ENCODE measurements around the gene FOXK1. TPM values are rescaled to one million over a fixed set of nuclear protein-coding genes. Genes with fewer than 3 reads are reported as not detected.
"Not testable (repeated sequence)": the region's sequence is repeated elsewhere in the genome, so short reads cannot be mapped to it uniquely, and the experiment has no call there.

Gene FOXK1
- total RNA-seq, 2 donors from 2014 or later, result 32.3 to 32.5 TPM

GRCh38 chr7:4683043-4683883 is 1.2 kb downstream of the FOXK1 start:
- Mint-ChIP-seq H3K9me3 (no peaks in the 10 kb centered on the region), H3K36me3 (ENCODE audit: low read depth) (peaks cover 50% of the 10 kb centered on the region), H3K4me1 (peaks cover 13% of the 10 kb centered on the region), H3K27ac (peak overlapping the region; percentile 92), H3K27me3 (no peaks in the 10 kb centered on the region), H3K4me3 (peak overlapping the region; percentile 88)
- ATAC-seq (replicated peaks), result peak; percentile 4

GRCh38 chr7:4683884-4684565 is 1.9 kb downstream of the FOXK1 start:
- Mint-ChIP-seq H3K4me3 (peak overlapping the region; percentile 88), H3K36me3 (ENCODE audit: low read depth) (peaks cover 50% of the 10 kb centered on the region), H3K27me3 (no peaks in the 10 kb centered on the region), H3K9me3 (no peaks in the 10 kb centered on the region), H3K27ac (peak overlapping the region; percentile 92), H3K4me1 (peaks cover 13% of the 10 kb centered on the region)
- ATAC-seq (replicated peaks), result peak; percentile 83

GRCh38 chr7:4684846-4685245 is 2.8 kb downstream of the FOXK1 start:
- Mint-ChIP-seq H3K9me3 (no peaks in the 10 kb centered on the region), H3K4me1 (peaks cover 21% of the 10 kb centered on the region), H3K27me3 (no peaks in the 10 kb centered on the region), H3K27ac (peak overlapping the region; percentile 92), H3K36me3 (ENCODE audit: low read depth) (peaks cover 59% of the 10 kb centered on the region), H3K4me3 (peak overlapping the region; percentile 88)
- ATAC-seq (replicated peaks), result no peak

GRCh38 chr7:4685676-4686075 is 3.6 kb downstream of the FOXK1 start:
- not testable (repeated sequence) for H3K27ac Mint-ChIP-seq; H3K4me3 Mint-ChIP-seq; H3K27me3 Mint-ChIP-seq; ATAC-seq (replicated peaks); H3K9me3 Mint-ChIP-seq
- H3K4me1 Mint-ChIP-seq, result peaks cover 27% of the 10 kb centered on the region
- peaks cover 64% of the 10 kb centered on the region for H3K36me3 Mint-ChIP-seq (ENCODE audit: low read depth)

GRCh38 chr7:4687956-4688355 is 5.9 kb downstream of the FOXK1 start:
- H3K36me3 Mint-ChIP-seq (ENCODE audit: low read depth), result peaks cover 58% of the 10 kb centered on the region
- H3K27me3 Mint-ChIP-seq, result no peaks in the 10 kb centered on the region
- no peak for ATAC-seq (replicated peaks)
- no peak overlapping the region for H3K27ac Mint-ChIP-seq
- no peaks in the 10 kb centered on the region for H3K9me3 Mint-ChIP-seq
- no peak overlapping the region for H3K4me3 Mint-ChIP-seq
- H3K4me1 Mint-ChIP-seq, result peaks cover 32% of the 10 kb centered on the region

- Mint-ChIP-seq H3K9me3 (no peaks in the 10 kb centered on the region), H3K36me3 (ENCODE audit: low read depth) (peaks cover 47% of the 10 kb centered on the region), H3K4me3 (peak overlapping the region; percentile 7), H3K27me3 (no peaks in the 10 kb centered on the region), H3K27ac (peak overlapping the region; percentile 47), H3K4me1 (peaks cover 30% of the 10 kb centered on the region)
- no peak for ATAC-seq (replicated peaks)
Observed at GRCh38 chr7:4689151-4689550, 7.1 kb downstream of the FOXK1 start.

GRCh38 chr7:4689668-4690067 is 7.6 kb downstream of the FOXK1 start:
- Mint-ChIP-seq H3K36me3 (ENCODE audit: low read depth) (peaks cover 41% of the 10 kb centered on the region), H3K4me3 (peak overlapping the region; percentile 7), H3K4me1 (peaks cover 27% of the 10 kb centered on the region)

GRCh38 chr7:4690953-4691856 is 9.1 kb downstream of the FOXK1 start:
- H3K4me3 Mint-ChIP-seq, result no peak overlapping the region
- H3K9me3 Mint-ChIP-seq, result no peaks in the 10 kb centered on the region
- H3K4me1 Mint-ChIP-seq, result peaks cover 28% of the 10 kb centered on the region
- no peak overlapping the region for H3K27ac Mint-ChIP-seq
- peaks cover 34% of the 10 kb centered on the region for H3K36me3 Mint-ChIP-seq (ENCODE audit: low read depth)
- no peaks in the 10 kb centered on the region for H3K27me3 Mint-ChIP-seq
- no peak for ATAC-seq (replicated peaks)

More at GRCh38 chr7:4689668-4690067, 7.6 kb downstream of the FOXK1 start:
- Mint-ChIP-seq H3K27ac (peak overlapping the region; percentile 47), H3K9me3 (no peaks in the 10 kb centered on the region), H3K27me3 (no peaks in the 10 kb centered on the region)
- no peak for ATAC-seq (replicated peaks)

- Mint-ChIP-seq H3K4me3 (no peak overlapping the region), H3K9me3 (no peaks in the 10 kb centered on the region), H3K4me1 (peaks cover 30% of the 10 kb centered on the region), H3K27ac (no peak overlapping the region), H3K27me3 (no peaks in the 10 kb centered on the region), H3K36me3 (ENCODE audit: low read depth) (peaks cover 26% of the 10 kb centered on the region)
- ATAC-seq (replicated peaks), result no peak
Observed at GRCh38 chr7:4692055-4692454, 10.0 kb downstream of the FOXK1 start.

GRCh38 chr7:4692622-4693021 is 10.5 kb downstream of the FOXK1 start:
- not testable (repeated sequence) for H3K27me3 Mint-ChIP-seq; ATAC-seq (replicated peaks); H3K4me3 Mint-ChIP-seq; H3K9me3 Mint-ChIP-seq; H3K27ac Mint-ChIP-seq
- Mint-ChIP-seq H3K4me1 (peaks cover 30% of the 10 kb centered on the region), H3K36me3 (ENCODE audit: low read depth) (peaks cover 20% of the 10 kb centered on the region)

GRCh38 chr7:4693152-4693551 is 11.1 kb downstream of the FOXK1 start:
- Mint-ChIP-seq H3K4me1 (peaks cover 30% of the 10 kb centered on the region), H3K4me3 (no peak overlapping the region), H3K27ac (no peak overlapping the region), H3K27me3 (no peaks in the 10 kb centered on the region), H3K36me3 (ENCODE audit: low read depth) (peaks cover 15% of the 10 kb centered on the region), H3K9me3 (no peaks in the 10 kb centered on the region)
- no peak for ATAC-seq (replicated peaks)

GRCh38 chr7:4693749-4694148 is 11.7 kb downstream of the FOXK1 start:
- Mint-ChIP-seq H3K4me1 (peaks cover 30% of the 10 kb centered on the region), H3K36me3 (ENCODE audit: low read depth) (peaks cover 14% of the 10 kb centered on the region), H3K27ac (no peak overlapping the region), H3K27me3 (no peaks in the 10 kb centered on the region), H3K9me3 (no peaks in the 10 kb centered on the region), H3K4me3 (no peak overlapping the region)
- ATAC-seq (replicated peaks), result no peak

GRCh38 chr7:4694305-4694704 is 12.2 kb downstream of the FOXK1 start:
- H3K4me1 Mint-ChIP-seq, result peaks cover 28% of the 10 kb centered on the region
- no peaks in the 10 kb centered on the region for H3K9me3 Mint-ChIP-seq
- H3K4me3 Mint-ChIP-seq, result no peak overlapping the region
- no peak for ATAC-seq (replicated peaks)
- H3K27ac Mint-ChIP-seq, result peak overlapping the region; percentile 76
- H3K36me3 Mint-ChIP-seq (ENCODE audit: low read depth), result peaks cover 11% of the 10 kb centered on the region
- no peaks in the 10 kb centered on the region for H3K27me3 Mint-ChIP-seq

GRCh38 chr7:4698707-4699275 is 16.7 kb downstream of the FOXK1 start:
- ATAC-seq (replicated peaks), result no peak
- Mint-ChIP-seq H3K4me3 (no peak overlapping the region), H3K36me3 (ENCODE audit: low read depth) (no peaks in the 10 kb centered on the region), H3K9me3 (no peaks in the 10 kb centered on the region), H3K4me1 (peaks cover 14% of the 10 kb centered on the region), H3K27ac (no peak overlapping the region), H3K27me3 (no peaks in the 10 kb centered on the region)
